ENCODE measurements around the gene PTPN14.

DNA sequence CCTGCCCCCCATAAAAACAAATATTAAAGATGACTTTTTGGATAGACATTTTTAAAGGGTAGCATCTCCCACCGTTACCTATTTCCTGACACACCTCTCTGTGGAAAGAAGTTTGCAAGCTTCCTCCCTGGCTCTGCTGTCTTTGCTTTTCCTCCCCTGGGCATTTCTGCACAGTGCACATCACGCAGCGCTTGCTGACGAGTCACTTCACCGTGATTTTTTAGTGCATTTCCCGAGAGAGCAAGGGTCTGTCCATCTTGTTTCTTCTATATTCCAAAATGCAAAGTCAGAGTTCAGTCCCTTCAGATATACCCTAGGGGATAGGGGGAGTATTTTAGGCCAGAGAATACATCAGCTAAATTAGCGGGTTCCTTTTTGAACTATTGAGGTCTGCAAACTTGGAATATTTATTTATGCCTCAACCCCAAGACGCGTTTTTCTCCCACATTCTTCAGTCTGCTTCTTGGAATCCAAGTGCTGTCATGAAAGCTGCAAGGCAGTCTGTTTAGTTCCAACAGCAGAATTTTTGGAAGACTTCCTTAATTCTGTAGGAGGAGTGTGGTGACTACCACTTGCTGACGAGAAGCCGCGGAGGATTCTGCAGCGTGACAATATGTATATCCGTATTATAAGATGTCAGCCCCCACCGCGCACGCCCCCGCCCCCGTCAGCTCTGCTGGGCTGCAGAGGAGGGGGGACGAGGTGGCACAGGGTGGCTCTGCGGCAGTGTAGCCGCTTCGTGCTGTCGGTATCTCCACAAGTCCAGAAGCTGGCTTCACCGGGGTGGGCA is 248.1 kb downstream of the PTPN14 start:
- TF ChIP-seq, protein P1, sequence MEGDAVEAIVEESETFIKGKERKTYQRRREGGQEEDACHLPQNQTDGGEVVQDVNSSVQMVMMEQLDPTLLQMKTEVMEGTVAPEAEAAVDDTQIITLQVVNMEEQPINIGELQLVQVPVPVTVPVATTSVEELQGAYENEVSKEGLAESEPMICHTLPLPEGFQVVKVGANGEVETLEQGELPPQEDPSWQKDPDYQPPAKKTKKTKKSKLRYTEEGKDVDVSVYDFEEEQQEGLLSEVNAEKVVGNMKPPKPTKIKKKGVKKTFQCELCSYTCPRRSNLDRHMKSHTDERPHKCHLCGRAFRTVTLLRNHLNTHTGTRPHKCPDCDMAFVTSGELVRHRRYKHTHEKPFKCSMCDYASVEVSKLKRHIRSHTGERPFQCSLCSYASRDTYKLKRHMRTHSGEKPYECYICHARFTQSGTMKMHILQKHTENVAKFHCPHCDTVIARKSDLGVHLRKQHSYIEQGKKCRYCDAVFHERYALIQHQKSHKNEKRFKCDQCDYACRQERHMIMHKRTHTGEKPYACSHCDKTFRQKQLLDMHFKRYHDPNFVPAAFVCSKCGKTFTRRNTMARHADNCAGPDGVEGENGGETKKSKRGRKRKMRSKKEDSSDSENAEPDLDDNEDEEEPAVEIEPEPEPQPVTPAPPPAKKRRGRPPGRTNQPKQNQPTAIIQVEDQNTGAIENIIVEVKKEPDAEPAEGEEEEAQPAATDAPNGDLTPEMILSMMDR (IDR thresholded peaks at IDR 0.05): no peak
- TF ChIP-seq ZFX (IDR thresholded peaks at IDR 0.05; ENCODE audit: borderline replicate concordance): no peak

Measured in 22Rv1 (cell line).